Testis (tissue), 3 donors: ENCODE results near the gene IRX5. TPM values are rescaled to one million over a fixed set of nuclear protein-coding genes. Genes with fewer than 3 reads are reported as not detected.

Source experiments
- DNase-seq: peaks from one replicate; pipeline ENCODE4 v3.0.0-alpha.2; 2019
- H3K27ac ChIP-seq, 2 donors: fragments of 200-600 bp; sonication (generic); one replicate each; pipeline ENCODE4 v1.5.1; 2019
- H3K27me3 ChIP-seq: fragments of 200-600 bp; sonication (generic); one replicate; pipeline ENCODE4 v1.5.1; 2019
- H3K36me3 ChIP-seq: fragments of 200-600 bp; sonication (generic); one replicate; pipeline ENCODE4 v1.5.1; 2017; ENCODE audit warnings: low read depth; ENCODE audit errors: missing control alignments
- H3K4me1 ChIP-seq: fragments of 200-600 bp; sonication (generic); one replicate; pipeline ENCODE4 v1.5.1; 2019
- H3K4me3 ChIP-seq, 2 donors: fragments of 200-600 bp; sonication (generic); one replicate each; pipeline ENCODE4 v1.5.1; 2017 to 2019
- H3K9me3 ChIP-seq: fragments of 200-600 bp; sonication (generic); one replicate; pipeline ENCODE4 v1.5.1; 2017
- CTCF ChIP-seq, 3 experiments: fragments of 450-650 bp in 2 of 3; fragments of 200-600 bp in 1 of 3; sonication (generic) in 1 of 3; IDR thresholded peaks; one replicate each; pipeline ENCODE4 v1.5.1; 2016 to 2019; ENCODE audit warnings: antibody characterized with exemption in 3 of 3, mild to moderate bottlenecking in 2 of 3, moderate library complexity in 1 of 3
- POLR2A ChIP-seq: fragments of 450-650 bp; IDR thresholded peaks from one replicate; pipeline ENCODE4 v1.6.1; 2017; ENCODE audit warnings: antibody characterized with exemption, mild to moderate bottlenecking, moderate library complexity
- WGBS, 2 donors: methylation state at CpG; one replicate each; pipeline ENCODE4 v1.1.5; 2018; 5-methylcytosine and 5-hydroxymethylcytosine counted together
- intact Hi-C: fragments of 100-400 bp; cut with DNase I; formaldehyde crosslinking; loops from one replicate; pipeline ENCODE4 v1.15.1; 2023; ENCODE audit warnings: low total_unique reads
- polyA plus RNA-seq: library from polyadenylated mRNA; stranded (reverse); fragments of 350-450 nt; fragmentation: Illumina TruSeq; extraction: RNeasy Lipid Tissue Mini Kit (QIAGEN cat#74804); gene quantifications from one replicate; pipeline ENCODE4 v1.2.3, GENCODE V29; 2014; ENCODE audit warnings: low read depth, low replicate concordance; ENCODE audit not compliant: insufficient read depth
- total RNA-seq, 2 donors: library from RNA; depleted of rRNA; stranded (reverse); fragments of >200 nt; gene quantifications; one replicate each; pipeline ENCODE4 v1.2.3, GENCODE V29; 2016

IRX5 gene
- total and polyA plus RNA-seq, 3 donors from 2014 or later = 2.3 to 5.7 (median 2.9) TPM

- TF ChIP-seq POLR2A (no peak), CTCF (IDR thresholded peaks at IDR 0.05) (no peak)
- no peak for DNase-seq
- Histone ChIP-seq H3K27ac (no peak overlapping the region), H3K27me3 (no peaks in the 10 kb centered on the region), H3K9me3 (no peaks in the 10 kb centered on the region), H3K36me3 (no peaks in the 10 kb centered on the region), H3K4me1 (no peaks in the 10 kb centered on the region), H3K4me3 (no peak overlapping the region)
- intact Hi-C loops = no loop called here
- WGBS, 2 donors = 67 to 74% methylated on average over 4 of the region's 4 CpGs
These were observed 40.3 kb upstream of the IRX5 start for GRCh38 chr16:54890381-54890780.

- no peak for DNase-seq
- 66 to 81% methylated on average over 4 of the region's 4 CpGs for WGBS, 2 donors
- intact Hi-C loops = no loop called here
- Histone ChIP-seq H3K9me3 (no peaks in the 10 kb centered on the region), H3K36me3 (no peaks in the 10 kb centered on the region), H3K4me3 (no peak overlapping the region), H3K27ac (no peak overlapping the region), H3K4me1 (no peaks in the 10 kb centered on the region), H3K27me3 (no peaks in the 10 kb centered on the region)
- TF ChIP-seq CTCF (IDR thresholded peaks at IDR 0.05) (no peak), POLR2A (no peak)
These were observed 39.3 kb upstream of the IRX5 start for GRCh38 chr16:54891346-54891745.

- 73 to 80% methylated on average over 6 of the region's 6 CpGs for WGBS, 2 donors
- no peak overlapping the region for H3K4me3 ChIP-seq
- no peak for TF ChIP-seq POLR2A
- TF ChIP-seq CTCF (IDR thresholded peaks at IDR 0.05) = no peak
- intact Hi-C loops = no loop called here
- H3K9me3 ChIP-seq = no peaks in the 10 kb centered on the region
- no peaks in the 10 kb centered on the region for H3K4me1 ChIP-seq
- DNase-seq = no peak
- H3K36me3 ChIP-seq = no peaks in the 10 kb centered on the region
- H3K27ac ChIP-seq = no peak overlapping the region
- H3K27me3 ChIP-seq = no peaks in the 10 kb centered on the region
These were observed 37.7 kb upstream of the IRX5 start for GRCh38 chr16:54892981-54893380.

DNA sequence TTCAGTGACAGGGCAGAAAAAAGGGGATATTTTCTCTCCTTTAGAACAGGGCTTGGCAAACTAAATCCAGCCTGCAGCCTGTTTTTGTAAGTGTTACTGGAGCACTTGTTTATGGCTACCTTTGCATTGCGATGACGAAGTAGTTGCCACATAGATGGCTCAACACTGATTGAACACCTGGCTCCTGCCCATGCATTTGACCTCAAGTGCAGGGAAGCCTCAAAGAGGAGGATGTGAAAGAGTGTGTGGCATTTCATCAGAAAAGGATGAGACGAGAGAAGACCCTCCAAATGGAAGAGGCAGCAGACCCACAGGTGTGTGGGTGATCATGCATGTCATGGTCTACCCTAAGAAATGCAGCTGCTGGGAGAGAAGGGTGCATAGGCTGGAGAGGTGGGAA is 32.7 kb upstream of the IRX5 start:
- Histone ChIP-seq H3K27ac (no peak overlapping the region), H3K4me1 (no peaks in the 10 kb centered on the region), H3K4me3 (no peak overlapping the region), H3K9me3 (no peaks in the 10 kb centered on the region), H3K27me3 (no peaks in the 10 kb centered on the region), H3K36me3 (no peaks in the 10 kb centered on the region)
- intact Hi-C loops = no loop called here
- TF ChIP-seq POLR2A (no peak), CTCF (IDR thresholded peaks at IDR 0.05) (no peak)
- no peak for DNase-seq
- WGBS, 2 donors = 80 to 85% methylated on average over 3 of the region's 3 CpGs

DNA sequence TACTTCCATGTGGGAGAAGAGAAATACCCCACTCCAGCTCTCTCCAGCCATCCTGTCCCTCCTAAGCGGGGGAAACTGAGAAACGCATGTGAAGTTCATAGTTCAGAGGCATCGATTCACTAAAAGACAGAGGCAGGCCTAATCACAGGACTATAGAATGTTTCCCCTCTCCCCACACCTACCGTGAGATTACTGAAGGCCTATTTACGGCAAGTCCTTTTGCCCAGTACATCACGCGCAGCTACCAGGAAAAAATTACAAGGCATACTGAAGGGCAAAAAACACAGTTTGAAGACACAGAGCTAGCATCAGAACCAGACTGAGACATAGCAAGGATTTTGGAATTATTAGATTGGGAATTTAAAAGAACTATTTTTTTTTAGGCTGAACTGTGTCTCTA is 29.1 kb upstream of the IRX5 start:
- Histone ChIP-seq H3K27ac (no peak overlapping the region), H3K9me3 (no peaks in the 10 kb centered on the region), H3K4me3 (no peak overlapping the region), H3K36me3 (no peaks in the 10 kb centered on the region), H3K27me3 (no peaks in the 10 kb centered on the region), H3K4me1 (no peaks in the 10 kb centered on the region)
- no peak for DNase-seq
- TF ChIP-seq POLR2A (no peak), CTCF (IDR thresholded peaks at IDR 0.05) (no peak)
- intact Hi-C loops = no loop called here
- WGBS, 2 donors = 94 to 96% methylated on average over 7 of the region's 7 CpGs
